Immature natural killer cell (primary cell): Measurements from ENCODE around the gene ADK. TPM values are rescaled to one million over a fixed set of nuclear protein-coding genes. Genes with fewer than 3 reads are reported as not detected.

Experiments used
- DNase-seq, 3 donors: peaks; one replicate each; pipeline ENCODE4 v3.0.0; 2022; ENCODE audit warnings: mixed read lengths in 1 of 3
- H3K27ac Mint-ChIP-seq, 6 donors: one replicate each; pipeline ENCODE4 v1.8.0; 2020; ENCODE audit warnings: mixed read lengths in 6 of 6, mild to moderate bottlenecking in 5 of 6, inconsistent platforms in 4 of 6, moderate library complexity in 3 of 6
- H3K27me3 Mint-ChIP-seq, 3 donors: one replicate each; pipeline ENCODE4 v1.8.0; 2020 to 2021; ENCODE audit warnings: low read depth in 3 of 3, mild to moderate bottlenecking in 3 of 3, mixed read lengths in 3 of 3, moderate library complexity in 3 of 3, inconsistent platforms in 1 of 3
- H3K36me3 Mint-ChIP-seq, 3 donors: one replicate each; pipeline ENCODE4 v1.8.0; 2020; ENCODE audit warnings: mixed read lengths in 3 of 3, inconsistent platforms in 2 of 3, mild to moderate bottlenecking in 2 of 3
- H3K4me1 Mint-ChIP-seq, 2 donors: one replicate each; pipeline ENCODE4 v1.8.0; 2020; ENCODE audit warnings: inconsistent platforms in 2 of 2, mild to moderate bottlenecking in 2 of 2, mixed read lengths in 2 of 2, moderate library complexity in 1 of 2
- H3K4me3 Mint-ChIP-seq, 5 donors: one replicate each; pipeline ENCODE4 v1.8.0; 2020; ENCODE audit warnings: mild to moderate bottlenecking in 5 of 5, mixed read lengths in 5 of 5, inconsistent platforms in 3 of 5, moderate library complexity in 3 of 5
- H3K9me3 Mint-ChIP-seq, 6 donors: one replicate each; pipeline ENCODE4 v1.8.0; 2020; ENCODE audit warnings: mild to moderate bottlenecking in 6 of 6, mixed read lengths in 6 of 6, inconsistent platforms in 4 of 6, moderate library complexity in 3 of 6
- polyA plus RNA-seq, 3 donors: library from polyadenylated mRNA; unstranded; fragments of 300-500 nt; fragmentation: Illumina TruSeq; gene quantifications; one replicate each; pipeline ENCODE4 v1.2.3, GENCODE V29; 2021

ADK gene
- polyA plus RNA-seq, 3 donors from 2014 or later = 26.9 to 36.7 (median 28.4) TPM

GRCh38 chr10:74153123-74153522 is 2.1 kb downstream of the ADK start:
- Mint-ChIP-seq H3K4me3 (peak overlapping the region in 1 of 5 donors; percentile 22), H3K36me3 (no peaks in the 10 kb centered on the region), H3K4me1 (peaks cover 4 to 13% of the 10 kb centered on the region in 2 donors), H3K27me3 (peaks cover 0 to 2% (median 1%) of the 10 kb centered on the region in 3 donors), H3K27ac (no peak overlapping the region), H3K9me3 (no peaks in the 10 kb centered on the region)
- DNase-seq = no peak

- Mint-ChIP-seq H3K27ac (no peak overlapping the region), H3K9me3 (no peaks in the 10 kb centered on the region), H3K4me1 (peaks cover 0 to 9% of the 10 kb centered on the region in 2 donors), H3K27me3 (peaks cover 0 to 2% (median 1%) of the 10 kb centered on the region in 3 donors), H3K4me3 (no peak overlapping the region), H3K36me3 (no peaks in the 10 kb centered on the region)
- DNase-seq = no peak
These were observed 2.7 kb downstream of the ADK start for GRCh38 chr10:74153676-74154075.

- Mint-ChIP-seq H3K27me3 (peaks cover 0 to 4% (median 1%) of the 10 kb centered on the region in 3 donors), H3K27ac (peak overlapping the region in 1 of 6 donors; percentile 12), H3K4me1 (peaks cover 0 to 3% of the 10 kb centered on the region in 2 donors), H3K4me3 (no peak overlapping the region), H3K36me3 (no peaks in the 10 kb centered on the region), H3K9me3 (no peaks in the 10 kb centered on the region)
- DNase-seq = no peak
These were observed 5.9 kb downstream of the ADK start for GRCh38 chr10:74156919-74157289.

GRCh38 chr10:74160013-74160412 is 9.0 kb downstream of the ADK start:
- DNase-seq = no peak
- H3K36me3 Mint-ChIP-seq = peaks cover 0 to 4% (median 3%) of the 10 kb centered on the region in 3 donors
- H3K27ac Mint-ChIP-seq = no peak overlapping the region
- no peaks in the 10 kb centered on the region for H3K4me1 Mint-ChIP-seq
- no peaks in the 10 kb centered on the region for H3K9me3 Mint-ChIP-seq
- no peak overlapping the region for H3K4me3 Mint-ChIP-seq
- H3K27me3 Mint-ChIP-seq = peaks cover 0 to 2% (median 1%) of the 10 kb centered on the region in 3 donors

- Mint-ChIP-seq H3K4me3 (no peak overlapping the region), H3K27ac (no peak overlapping the region)
These were observed 12.5 kb downstream of the ADK start for GRCh38 chr10:74163319-74164068.

GRCh38 chr10:74164716-74165529 is 13.9 kb downstream of the ADK start:
- peaks cover 0 to 2% (median 0%) of the 10 kb centered on the region in 3 donors for H3K27me3 Mint-ChIP-seq
- H3K27ac Mint-ChIP-seq = no peak overlapping the region
- no peak for DNase-seq
- no peaks in the 10 kb centered on the region for H3K9me3 Mint-ChIP-seq
- H3K36me3 Mint-ChIP-seq = peaks cover 0 to 4% (median 3%) of the 10 kb centered on the region in 3 donors
- H3K4me3 Mint-ChIP-seq = no peak overlapping the region
- H3K4me1 Mint-ChIP-seq = peaks cover 7 to 9% of the 10 kb centered on the region in 2 donors

More at GRCh38 chr10:74163319-74164068, 12.5 kb downstream of the ADK start:
- peaks cover 0 to 4% (median 3%) of the 10 kb centered on the region in 3 donors for H3K36me3 Mint-ChIP-seq
- peaks cover 0 to 1% of the 10 kb centered on the region in 2 donors for H3K4me1 Mint-ChIP-seq
- DNase-seq = no peak
- no peaks in the 10 kb centered on the region for H3K9me3 Mint-ChIP-seq
- peaks cover 0 to 2% (median 0%) of the 10 kb centered on the region in 3 donors for H3K27me3 Mint-ChIP-seq

- Mint-ChIP-seq H3K27me3 (peaks cover 0 to under 1% (median 0%) of the 10 kb centered on the region in 3 donors), H3K4me1 (peaks cover 7 to 9% of the 10 kb centered on the region in 2 donors), H3K36me3 (peaks cover 0 to 4% (median 3%) of the 10 kb centered on the region in 3 donors), H3K9me3 (no peaks in the 10 kb centered on the region), H3K4me3 (no peak overlapping the region), H3K27ac (no peak overlapping the region)
- DNase-seq = no peak
These were observed 14.5 kb downstream of the ADK start for GRCh38 chr10:74165530-74165901.

GRCh38 chr10:74167443-74167842 is 16.4 kb downstream of the ADK start:
- no peak overlapping the region for H3K4me3 Mint-ChIP-seq
- H3K36me3 Mint-ChIP-seq = peaks cover 0 to 1% (median under 1%) of the 10 kb centered on the region in 3 donors
- H3K9me3 Mint-ChIP-seq = no peaks in the 10 kb centered on the region
- H3K27ac Mint-ChIP-seq = peak overlapping the region in 2 of 6 donors; percentile 56 to 61
- peaks cover 7 to 9% of the 10 kb centered on the region in 2 donors for H3K4me1 Mint-ChIP-seq
- no peaks in the 10 kb centered on the region for H3K27me3 Mint-ChIP-seq
- DNase-seq = no peak

GRCh38 chr10:74171625-74172024 is 20.6 kb downstream of the ADK start:
- H3K27me3 Mint-ChIP-seq = peaks cover 0 to under 1% (median 0%) of the 10 kb centered on the region in 3 donors
- H3K27ac Mint-ChIP-seq = no peak overlapping the region
- H3K4me1 Mint-ChIP-seq = peaks cover 14 to 20% of the 10 kb centered on the region in 2 donors
- no peaks in the 10 kb centered on the region for H3K9me3 Mint-ChIP-seq
- H3K4me3 Mint-ChIP-seq = no peak overlapping the region
- no peaks in the 10 kb centered on the region for H3K36me3 Mint-ChIP-seq
- DNase-seq = no peak

GRCh38 chr10:74174521-74174920 is 23.5 kb downstream of the ADK start:
- no peaks in the 10 kb centered on the region for H3K36me3 Mint-ChIP-seq

GRCh38 chr10:74175510-74176379 is 24.7 kb downstream of the ADK start:
- no peaks in the 10 kb centered on the region for H3K9me3 Mint-ChIP-seq
- no peak for DNase-seq
- peak overlapping the region; percentile 85 to 95 (median 94) for H3K27ac Mint-ChIP-seq
- peak overlapping the region; percentile 90 to 93 (median 93) for H3K4me3 Mint-ChIP-seq
- peaks cover 0 to 4% (median 1%) of the 10 kb centered on the region in 3 donors for H3K27me3 Mint-ChIP-seq
- H3K4me1 Mint-ChIP-seq = peaks cover 15 to 27% of the 10 kb centered on the region in 2 donors
- H3K36me3 Mint-ChIP-seq = no peaks in the 10 kb centered on the region

More at GRCh38 chr10:74174521-74174920, 23.5 kb downstream of the ADK start:
- no peaks in the 10 kb centered on the region for H3K9me3 Mint-ChIP-seq
- H3K4me1 Mint-ChIP-seq = peaks cover 15 to 29% of the 10 kb centered on the region in 2 donors
- no peak for DNase-seq
- H3K4me3 Mint-ChIP-seq = peak overlapping the region in 2 of 5 donors; percentile 14 to 40
- H3K27ac Mint-ChIP-seq = no peak overlapping the region
- peaks cover 0 to 4% (median 1%) of the 10 kb centered on the region in 3 donors for H3K27me3 Mint-ChIP-seq

GRCh38 chr10:74176380-74177139 is 25.5 kb downstream of the ADK start:
- Mint-ChIP-seq H3K36me3 (no peaks in the 10 kb centered on the region), H3K27ac (peak overlapping the region; percentile 85 to 95 (median 94)), H3K9me3 (no peaks in the 10 kb centered on the region), H3K27me3 (peaks cover 0 to 4% (median 1%) of the 10 kb centered on the region in 3 donors), H3K4me3 (peak overlapping the region; percentile 90 to 93 (median 93)), H3K4me1 (peaks cover 15 to 27% of the 10 kb centered on the region in 2 donors)
- DNase-seq = peak; percentile 94 to 95 (median 95)
